Panc1 (cell line): ENCODE measurements around the gene ATP2B2. TPM values are rescaled to one million over a fixed set of nuclear protein-coding genes. Genes with fewer than 3 reads are reported as not detected.

ENCODE experiments used
- ATAC-seq: fragments of 200-7000 bp; cut with Tn5 transposase; 2 replicates; pipeline ENCODE4 v1.9.1; 2020; ENCODE audit warnings: mild to moderate bottlenecking, moderate library complexity
- BruUV-seq: library from RNA; stranded (reverse); fragments of 400-500 nt; replicated peaks from 2 replicates; lab custom pipeline; 2021; lab: Mats Ljungman, UMichigan
- CTCF ChIA-PET: fragments of 300-600 bp; sonication (Branson Sonifier 250); formaldehyde crosslinking; loops from one replicate; lab custom pipeline; 2022; ENCODE audit warnings: antibody characterized with exemption; lab: Charles Lee
- POLR2A ChIA-PET: fragments of 300-600 bp; sonication (Branson Sonifier 250); formaldehyde crosslinking; loops from one replicate; lab custom pipeline; 2022; ENCODE audit warnings: antibody characterized with exemption; lab: Charles Lee
- DNase-seq: peaks from one replicate; pipeline ENCODE4 v3.0.0-alpha.2; 2010; ENCODE audit warnings: low read depth, low spot score
- H3K27ac ChIP-seq: 2 replicates; pipeline ENCODE4 v1.5.1; 2011; ENCODE audit warnings: mild to moderate bottlenecking, low read length, inconsistent platforms
- H3K27me3 ChIP-seq: fragments of 200-500 bp; sonication (Bioruptor generic); 2 replicates; pipeline ENCODE4 v1.6.0; 2014; ENCODE audit warnings: low read length, inconsistent platforms; ENCODE audit not compliant: control insufficient read depth, insufficient read depth
- H3K36me3 ChIP-seq: fragments of 200-500 bp; sonication (Bioruptor generic); 2 replicates; pipeline ENCODE4 v1.5.1; 2014; ENCODE audit warnings: inconsistent platforms, mild to moderate bottlenecking, low read length, moderate library complexity; ENCODE audit not compliant: control insufficient read depth, insufficient read depth
- H3K4me1 ChIP-seq: 2 replicates; pipeline ENCODE4 v1.5.1; 2011; ENCODE audit warnings: inconsistent platforms, mild to moderate bottlenecking, low read length, moderate library complexity; ENCODE audit not compliant: control insufficient read depth, insufficient read depth
- H3K4me3 ChIP-seq, 2 experiments: 2 replicates each; pipeline ENCODE4 v1.5.1; 2011 to 2012; ENCODE audit warnings: low read depth in 2 of 2, low read length in 2 of 2, mild to moderate bottlenecking in 2 of 2, inconsistent platforms in 1 of 2, moderate library complexity in 1 of 2
- H3K9me3 ChIP-seq: fragments of 200-500 bp; sonication (Bioruptor generic); 2 replicates; pipeline ENCODE4 v1.5.1; 2014; ENCODE audit warnings: low read depth, mild to moderate bottlenecking, inconsistent platforms, low read length, moderate library complexity; ENCODE audit not compliant: control insufficient read depth, insufficient read depth
- POLR2AphosphoS5 ChIP-seq: IDR thresholded peaks from 2 replicates; pipeline ENCODE4 v1.6.1; 2012; ENCODE audit warnings: mild to moderate bottlenecking, low read depth, low read length, moderate library complexity
- SIN3A ChIP-seq: IDR thresholded peaks from 2 replicates; pipeline ENCODE4 v1.6.1; 2012; ENCODE audit warnings: low read depth, mild to moderate bottlenecking, low read length, moderate library complexity, borderline replicate concordance; ENCODE audit not compliant: insufficient read depth
- TCF7L2 ChIP-seq: IDR thresholded peaks from 2 replicates; pipeline ENCODE4 v1.6.1; 2011; ENCODE audit warnings: mild to moderate bottlenecking, low read depth, low read length, inconsistent platforms
- in situ Hi-C: cut with HindIII; loops from 2 replicates; pipeline ENCODE4 v1.10.0; 2016; ENCODE audit warnings: low sequenced_read_pairs, low pct_unique_long_range_greater_than_20kb
- intact Hi-C: fragments of 100-400 bp; cut with micrococcal nuclease; formaldehyde crosslinking; loops from one replicate; pipeline ENCODE4 v1.10.0; 2022; ENCODE audit not compliant: unreplicated experiment
- total RNA-seq: library from RNA; stranded (reverse); gene quantifications from one replicate; pipeline ENCODE4 v1.2.1, GENCODE V29; 2021; ENCODE audit not compliant: unreplicated experiment
- TF ChIP-seq, protein P1 (sequence below): fragments of 450-650 bp; IDR thresholded peaks from 2 replicates; pipeline ENCODE4 v1.5.1; 2017; ENCODE audit warnings: mild to moderate bottlenecking
- TF ChIP-seq, protein P2 (sequence below), 2 experiments: IDR thresholded peaks; 2 replicates each; pipeline ENCODE4 v1.6.1; 2011 to 2012; ENCODE audit warnings: low read depth in 2 of 2, control low read depth in 1 of 2, low read length in 1 of 2, mild to moderate bottlenecking in 1 of 2, moderate library complexity in 1 of 2; ENCODE audit not compliant: insufficient read depth in 1 of 2

The ATP2B2 gene
- total RNA-seq, 1 experiment from 2014 or later = not detected

DNA sequence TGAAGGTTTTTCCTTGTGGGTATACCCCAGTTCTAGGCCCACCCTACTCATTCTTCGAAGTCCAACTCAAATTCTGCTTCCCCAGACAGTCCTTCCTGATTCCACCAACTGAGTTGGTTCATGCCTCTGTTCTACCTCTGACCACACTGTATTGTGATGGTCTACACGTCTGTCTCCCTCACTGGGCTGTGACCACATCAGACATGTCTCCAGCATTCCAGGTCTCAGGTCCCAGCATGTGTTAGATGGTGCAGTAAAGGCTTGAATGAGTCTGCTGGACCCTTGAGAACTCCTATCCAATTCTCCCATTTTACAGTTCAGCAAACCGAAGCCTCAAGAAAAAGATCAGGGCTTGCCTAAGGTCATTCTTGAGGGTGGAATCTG lies 2.8 kb upstream of the ATP2B2 start:
- H3K4me1 ChIP-seq = no peaks in the 10 kb centered on the region
- BruUV-seq = no TSS peak
- H3K27me3 ChIP-seq = no peaks in the 10 kb centered on the region
- no peaks in the 10 kb centered on the region for H3K36me3 ChIP-seq
- no peaks in the 10 kb centered on the region for H3K9me3 ChIP-seq
- ChIA-PET POLR2A (no interaction called here), CTCF (no interaction called here)
- ATAC-seq (no peak), DNase-seq (no peak)
- intact Hi-C loops = no loop called here
- H3K27ac ChIP-seq = no peak overlapping the region
- in situ Hi-C loops = no loop called here
- TF ChIP-seq TCF7L2 = no peak
- no peak for TF ChIP-seq POLR2AphosphoS5
- TF ChIP-seq, protein P1, sequence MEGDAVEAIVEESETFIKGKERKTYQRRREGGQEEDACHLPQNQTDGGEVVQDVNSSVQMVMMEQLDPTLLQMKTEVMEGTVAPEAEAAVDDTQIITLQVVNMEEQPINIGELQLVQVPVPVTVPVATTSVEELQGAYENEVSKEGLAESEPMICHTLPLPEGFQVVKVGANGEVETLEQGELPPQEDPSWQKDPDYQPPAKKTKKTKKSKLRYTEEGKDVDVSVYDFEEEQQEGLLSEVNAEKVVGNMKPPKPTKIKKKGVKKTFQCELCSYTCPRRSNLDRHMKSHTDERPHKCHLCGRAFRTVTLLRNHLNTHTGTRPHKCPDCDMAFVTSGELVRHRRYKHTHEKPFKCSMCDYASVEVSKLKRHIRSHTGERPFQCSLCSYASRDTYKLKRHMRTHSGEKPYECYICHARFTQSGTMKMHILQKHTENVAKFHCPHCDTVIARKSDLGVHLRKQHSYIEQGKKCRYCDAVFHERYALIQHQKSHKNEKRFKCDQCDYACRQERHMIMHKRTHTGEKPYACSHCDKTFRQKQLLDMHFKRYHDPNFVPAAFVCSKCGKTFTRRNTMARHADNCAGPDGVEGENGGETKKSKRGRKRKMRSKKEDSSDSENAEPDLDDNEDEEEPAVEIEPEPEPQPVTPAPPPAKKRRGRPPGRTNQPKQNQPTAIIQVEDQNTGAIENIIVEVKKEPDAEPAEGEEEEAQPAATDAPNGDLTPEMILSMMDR = no peak
- TF ChIP-seq, protein P2, sequence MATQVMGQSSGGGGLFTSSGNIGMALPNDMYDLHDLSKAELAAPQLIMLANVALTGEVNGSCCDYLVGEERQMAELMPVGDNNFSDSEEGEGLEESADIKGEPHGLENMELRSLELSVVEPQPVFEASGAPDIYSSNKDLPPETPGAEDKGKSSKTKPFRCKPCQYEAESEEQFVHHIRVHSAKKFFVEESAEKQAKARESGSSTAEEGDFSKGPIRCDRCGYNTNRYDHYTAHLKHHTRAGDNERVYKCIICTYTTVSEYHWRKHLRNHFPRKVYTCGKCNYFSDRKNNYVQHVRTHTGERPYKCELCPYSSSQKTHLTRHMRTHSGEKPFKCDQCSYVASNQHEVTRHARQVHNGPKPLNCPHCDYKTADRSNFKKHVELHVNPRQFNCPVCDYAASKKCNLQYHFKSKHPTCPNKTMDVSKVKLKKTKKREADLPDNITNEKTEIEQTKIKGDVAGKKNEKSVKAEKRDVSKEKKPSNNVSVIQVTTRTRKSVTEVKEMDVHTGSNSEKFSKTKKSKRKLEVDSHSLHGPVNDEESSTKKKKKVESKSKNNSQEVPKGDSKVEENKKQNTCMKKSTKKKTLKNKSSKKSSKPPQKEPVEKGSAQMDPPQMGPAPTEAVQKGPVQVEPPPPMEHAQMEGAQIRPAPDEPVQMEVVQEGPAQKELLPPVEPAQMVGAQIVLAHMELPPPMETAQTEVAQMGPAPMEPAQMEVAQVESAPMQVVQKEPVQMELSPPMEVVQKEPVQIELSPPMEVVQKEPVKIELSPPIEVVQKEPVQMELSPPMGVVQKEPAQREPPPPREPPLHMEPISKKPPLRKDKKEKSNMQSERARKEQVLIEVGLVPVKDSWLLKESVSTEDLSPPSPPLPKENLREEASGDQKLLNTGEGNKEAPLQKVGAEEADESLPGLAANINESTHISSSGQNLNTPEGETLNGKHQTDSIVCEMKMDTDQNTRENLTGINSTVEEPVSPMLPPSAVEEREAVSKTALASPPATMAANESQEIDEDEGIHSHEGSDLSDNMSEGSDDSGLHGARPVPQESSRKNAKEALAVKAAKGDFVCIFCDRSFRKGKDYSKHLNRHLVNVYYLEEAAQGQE (IDR thresholded peaks at IDR 0.05; ENCODE audit: insufficient read depth in 1 of 2, low read depth in 2 of 2, low read length in 1 of 2) = no peak
- TF ChIP-seq SIN3A = no peak
- no peak overlapping the region for H3K4me3 ChIP-seq

DNA sequence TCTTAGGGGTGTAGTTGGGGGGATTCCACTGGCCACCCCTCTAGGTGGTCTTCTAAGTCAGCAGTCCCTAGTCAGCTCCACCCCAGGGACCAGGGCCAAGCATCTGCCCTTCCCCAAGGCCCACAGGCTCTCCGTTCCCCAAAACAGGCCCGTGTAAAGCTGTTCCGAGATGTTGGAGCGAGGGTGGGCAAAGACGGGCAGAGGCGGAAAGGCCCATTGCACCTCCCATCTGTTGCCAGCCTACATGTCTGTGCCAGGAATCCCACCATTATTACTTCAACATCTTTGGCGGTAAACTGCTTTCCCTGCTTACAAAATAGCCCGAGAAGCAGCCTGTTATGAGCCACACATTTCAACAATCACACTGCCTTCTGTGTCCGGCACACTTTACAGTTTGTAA lies 1.9 kb upstream of the ATP2B2 start:
- intact Hi-C loops (no loop called here), in situ Hi-C loops (no loop called here)
- POLR2A ChIA-PET = no interaction called here
- no TSS peak for BruUV-seq
- TF ChIP-seq, protein P1 = no peak
- TF ChIP-seq, protein P2 (IDR thresholded peaks at IDR 0.05; ENCODE audit: insufficient read depth in 1 of 2, low read depth in 2 of 2, low read length in 1 of 2) = no peak
- TF ChIP-seq POLR2AphosphoS5 = no peak
- TF ChIP-seq TCF7L2 = no peak
- TF ChIP-seq SIN3A = no peak
- no peak for DNase-seq
- Histone ChIP-seq H3K27ac (no peak overlapping the region), H3K9me3 (no peaks in the 10 kb centered on the region), H3K36me3 (no peaks in the 10 kb centered on the region), H3K4me1 (no peaks in the 10 kb centered on the region), H3K27me3 (no peaks in the 10 kb centered on the region), H3K4me3 (no peak overlapping the region)
- CTCF ChIA-PET = no interaction called here
- no peak for ATAC-seq
